SU-DHL-6 (cell line): ENCODE data around the gene CLP1.
A peak's percentile ranks its signal among the peaks of the same experiment; 100 is the strongest.

Experiments
- CTCF ChIP-seq: fragments of 200-600 bp; sonication (generic); IDR thresholded peaks from one replicate; pipeline ENCODE4 v1.5.1; 2017; ENCODE audit warnings: antibody characterized with exemption, mild to moderate bottlenecking, low read length, moderate library complexity; ENCODE audit not compliant: insufficient read depth, poor library complexity, severe bottlenecking
- EZH2phosphoT487 ChIP-seq: fragments of 200-600 bp; sonication (generic), shearing (Covaris generic); conservative IDR thresholded peaks from 2 replicates; pipeline ENCODE4 v1.6.1; 2018; ENCODE audit warnings: mild to moderate bottlenecking, antibody characterized with exemption, low read length, moderate library complexity, mixed read lengths

GRCh38 chr11:57641011-57641807 lies 16.4 kb upstream of the CLP1 start:
- no peak for TF ChIP-seq EZH2phosphoT487
- TF ChIP-seq CTCF, result peak; percentile 48
